Mesothelial cell of epicardium (in vitro differentiated cells): ENCODE measurements around the gene ELP5. TPM values are rescaled to one million over a fixed set of nuclear protein-coding genes. Genes with fewer than 3 reads are reported as not detected.

Experiments
- DNase-seq, 2 experiments: peaks; one replicate each; pipeline ENCODE4 v3.0.0; 2021; ENCODE audit warnings: low spot score in 2 of 2; ENCODE audit not compliant: unreplicated experiment in 2 of 2
- H3K27ac Mint-ChIP-seq: 2 replicates; pipeline ENCODE4 v1.8.0; 2021; ENCODE audit warnings: mixed read lengths
- H3K27me3 Mint-ChIP-seq: 2 replicates; pipeline ENCODE4 v1.8.0; 2021; ENCODE audit warnings: low read depth, mixed read lengths
- H3K36me3 Mint-ChIP-seq: 2 replicates; pipeline ENCODE4 v1.8.0; 2021; ENCODE audit warnings: mixed read lengths
- H3K4me1 Mint-ChIP-seq: 2 replicates; pipeline ENCODE4 v1.8.0; 2021; ENCODE audit warnings: mixed read lengths
- H3K4me3 Mint-ChIP-seq: 2 replicates; pipeline ENCODE4 v1.8.0; 2021; ENCODE audit warnings: mild to moderate bottlenecking, moderate library complexity, mixed read lengths
- H3K9me3 Mint-ChIP-seq: 2 replicates; pipeline ENCODE4 v1.8.0; 2021; ENCODE audit warnings: mixed read lengths
- total RNA-seq: library from RNA; stranded (reverse); gene quantifications from 3 replicates; pipeline ENCODE4 v1.2.1, GENCODE V29; 2021
- TF ChIP-seq, protein P1 (sequence below): fragments of 200-600 bp; sonication (generic); IDR thresholded peaks from one replicate; pipeline ENCODE4 v1.5.0; 2021; ENCODE audit warnings: antibody characterized with exemption; ENCODE audit not compliant: unreplicated experiment

ELP5 gene
- total RNA-seq, 1 donor from 2014 or later, result 37.9 TPM

DNA sequence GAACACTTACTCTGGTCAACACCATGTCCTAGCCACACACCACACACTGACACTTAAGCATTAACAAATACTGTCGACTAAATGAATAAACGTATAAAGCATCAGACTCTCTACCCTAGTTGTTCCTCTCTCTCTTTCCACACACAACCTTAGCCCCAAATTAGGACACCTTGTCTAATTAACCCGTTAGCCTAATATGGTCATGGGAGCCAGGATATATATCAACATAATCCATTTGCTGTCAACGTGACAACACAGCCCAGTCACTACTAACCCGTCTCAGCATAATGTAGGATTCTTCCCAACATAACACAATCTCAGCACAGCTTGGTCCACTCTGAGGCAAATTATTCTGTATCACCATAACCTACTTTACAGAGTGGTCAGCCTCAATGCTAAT lies 19.9 kb upstream of the ELP5 start:
- Mint-ChIP-seq H3K4me3 (peak overlapping the region; percentile 98), H3K27ac (peak overlapping the region; percentile 80), H3K27me3 (no peaks in the 10 kb centered on the region), H3K4me1 (peaks cover 27% of the 10 kb centered on the region), H3K36me3 (peaks cover 24% of the 10 kb centered on the region), H3K9me3 (no peaks in the 10 kb centered on the region)
- TF ChIP-seq, protein P1, sequence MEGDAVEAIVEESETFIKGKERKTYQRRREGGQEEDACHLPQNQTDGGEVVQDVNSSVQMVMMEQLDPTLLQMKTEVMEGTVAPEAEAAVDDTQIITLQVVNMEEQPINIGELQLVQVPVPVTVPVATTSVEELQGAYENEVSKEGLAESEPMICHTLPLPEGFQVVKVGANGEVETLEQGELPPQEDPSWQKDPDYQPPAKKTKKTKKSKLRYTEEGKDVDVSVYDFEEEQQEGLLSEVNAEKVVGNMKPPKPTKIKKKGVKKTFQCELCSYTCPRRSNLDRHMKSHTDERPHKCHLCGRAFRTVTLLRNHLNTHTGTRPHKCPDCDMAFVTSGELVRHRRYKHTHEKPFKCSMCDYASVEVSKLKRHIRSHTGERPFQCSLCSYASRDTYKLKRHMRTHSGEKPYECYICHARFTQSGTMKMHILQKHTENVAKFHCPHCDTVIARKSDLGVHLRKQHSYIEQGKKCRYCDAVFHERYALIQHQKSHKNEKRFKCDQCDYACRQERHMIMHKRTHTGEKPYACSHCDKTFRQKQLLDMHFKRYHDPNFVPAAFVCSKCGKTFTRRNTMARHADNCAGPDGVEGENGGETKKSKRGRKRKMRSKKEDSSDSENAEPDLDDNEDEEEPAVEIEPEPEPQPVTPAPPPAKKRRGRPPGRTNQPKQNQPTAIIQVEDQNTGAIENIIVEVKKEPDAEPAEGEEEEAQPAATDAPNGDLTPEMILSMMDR, result no peak
- no peak for DNase-seq

DNA sequence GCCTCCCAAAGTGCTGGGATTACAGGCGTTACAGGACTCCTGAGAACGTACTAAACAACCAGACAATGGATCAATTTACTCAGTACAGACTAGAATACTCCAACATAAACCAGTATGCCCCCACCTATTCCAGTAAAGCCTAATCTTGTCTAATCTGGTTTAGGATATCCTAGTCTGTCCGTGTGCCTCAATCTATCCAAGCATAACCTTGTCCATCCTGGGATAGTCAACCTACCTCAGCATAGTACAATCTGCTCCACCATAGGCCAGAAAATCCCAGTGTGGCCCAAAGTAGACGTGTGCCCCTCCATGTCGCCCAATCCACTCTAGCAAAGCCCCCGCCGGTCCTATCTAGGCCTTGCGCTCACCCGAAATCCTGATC lies 18.3 kb upstream of the ELP5 start:
- peaks cover 32% of the 10 kb centered on the region for H3K4me1 Mint-ChIP-seq
- H3K4me3 Mint-ChIP-seq, result peak overlapping the region; percentile 98
- TF ChIP-seq, protein P1, result no peak
- H3K9me3 Mint-ChIP-seq, result no peaks in the 10 kb centered on the region
- H3K36me3 Mint-ChIP-seq, result peaks cover 19% of the 10 kb centered on the region
- H3K27me3 Mint-ChIP-seq, result no peaks in the 10 kb centered on the region
- no peak for DNase-seq
- H3K27ac Mint-ChIP-seq, result peak overlapping the region; percentile 99

DNA sequence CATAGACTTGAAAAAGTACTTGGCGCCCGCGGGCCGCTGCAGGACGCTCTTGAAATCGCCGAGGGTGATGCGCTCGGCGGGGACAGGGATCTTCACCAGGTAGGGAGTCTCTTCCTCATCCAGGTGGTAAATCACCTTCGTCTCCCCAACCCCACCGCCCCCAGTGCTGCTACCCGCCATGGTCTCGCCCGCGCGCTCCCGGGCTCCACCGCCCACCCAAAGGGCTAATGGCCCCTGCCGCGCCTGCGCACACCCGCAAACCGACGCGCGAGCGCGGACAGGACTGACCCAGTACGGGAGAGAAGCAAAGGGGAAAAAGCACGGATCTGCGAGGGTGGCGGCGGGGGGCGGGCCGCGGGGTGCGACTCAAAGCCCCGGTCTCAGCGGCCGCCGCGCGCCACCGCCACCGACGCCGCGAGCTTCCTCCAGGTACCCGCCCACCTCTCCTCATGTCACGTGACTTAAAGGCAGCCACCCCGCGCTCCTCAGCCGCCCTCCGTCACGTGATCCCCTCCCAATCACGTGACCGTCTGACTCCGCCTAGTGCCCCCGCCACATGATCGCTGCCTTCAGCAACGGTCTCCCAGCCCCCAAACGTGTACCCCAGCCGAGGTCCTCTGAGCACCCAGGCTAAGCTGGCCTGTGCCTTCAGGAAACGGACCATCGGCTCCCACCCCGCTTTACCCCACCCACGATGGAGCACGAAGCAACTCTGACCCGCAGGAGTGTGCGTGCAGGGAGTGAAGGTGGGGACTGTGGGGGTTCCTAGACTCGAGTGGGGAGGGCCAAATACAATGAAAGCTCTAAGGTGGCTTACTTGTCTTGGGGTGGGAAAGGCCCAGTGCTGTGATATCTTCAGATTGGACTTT lies 17.7 kb upstream of the ELP5 start, which contains the start of gene DVL2:
DVL2 (minus strand) TSS at position 435 of the 869 bp plus-strand sequence; CDS start at position 180, 255 bp downstream.
- peaks cover 15% of the 10 kb centered on the region for H3K36me3 Mint-ChIP-seq
- peak within 1 kb of the TSS; percentile 98 for H3K4me3 Mint-ChIP-seq
- TF ChIP-seq, protein P1, result no peak
- DNase-seq, result peak; percentile 93 to 95
- peaks cover 32% of the 10 kb centered on the region for H3K4me1 Mint-ChIP-seq
- H3K27me3 Mint-ChIP-seq, result no peaks in the 10 kb centered on the region
- H3K27ac Mint-ChIP-seq, result peak within 1 kb of the TSS; percentile 99
- no peaks in the 10 kb centered on the region for H3K9me3 Mint-ChIP-seq

DNA sequence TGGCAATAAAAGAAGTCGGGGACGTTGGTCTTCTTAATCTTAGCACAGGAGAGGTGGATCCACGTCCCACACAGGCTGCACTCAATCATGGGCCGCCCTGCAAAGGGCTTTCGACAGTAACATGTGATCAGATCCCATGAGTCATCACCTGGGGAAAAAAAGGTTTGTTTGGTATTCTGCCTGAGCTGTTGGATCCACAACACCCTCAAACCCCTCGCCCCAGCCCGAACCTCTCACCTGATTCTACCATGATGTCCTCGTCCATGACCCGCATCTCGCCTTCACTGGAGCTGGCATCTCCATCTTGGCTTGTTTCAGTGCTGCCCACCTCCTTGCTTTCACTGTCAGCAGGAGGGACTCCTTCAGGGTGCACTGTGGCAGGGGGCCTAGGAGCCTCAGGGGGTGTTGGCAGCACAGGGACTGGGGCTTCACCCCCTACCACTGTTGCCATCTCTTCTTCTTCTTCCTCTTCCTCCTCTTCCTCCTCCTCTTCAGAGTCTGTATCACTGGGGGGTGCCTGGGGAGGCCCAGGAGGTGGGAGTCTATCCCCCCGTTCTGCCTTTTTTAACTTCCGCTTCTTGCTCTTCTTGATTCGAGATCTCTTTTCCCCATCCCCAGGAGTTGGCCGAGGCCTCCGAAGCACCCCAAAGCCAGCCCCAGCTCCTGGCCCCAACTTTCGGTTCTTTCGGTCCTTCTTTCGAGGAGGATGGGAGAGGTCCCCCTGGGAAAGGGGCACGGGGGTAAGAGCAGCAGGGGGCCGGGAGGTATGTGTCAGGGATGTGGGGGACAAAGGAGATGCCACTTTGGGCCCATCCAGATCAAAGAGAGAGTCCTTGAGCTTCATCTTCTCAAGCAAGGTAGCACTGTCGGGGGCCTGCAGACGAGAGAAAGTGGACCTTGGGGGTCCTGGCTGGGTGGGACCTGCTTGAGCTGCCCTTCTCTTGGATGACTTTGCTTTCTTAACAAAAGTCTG lies 16.0 kb upstream of the ELP5 start:
- Mint-ChIP-seq H3K27ac (peak overlapping the region; percentile 25), H3K4me1 (peaks cover 46% of the 10 kb centered on the region), H3K27me3 (no peaks in the 10 kb centered on the region), H3K9me3 (no peaks in the 10 kb centered on the region), H3K36me3 (peaks cover 16% of the 10 kb centered on the region), H3K4me3 (peak overlapping the region; percentile 98)
- TF ChIP-seq, protein P1, result no peak
- DNase-seq, result no peak

DNA sequence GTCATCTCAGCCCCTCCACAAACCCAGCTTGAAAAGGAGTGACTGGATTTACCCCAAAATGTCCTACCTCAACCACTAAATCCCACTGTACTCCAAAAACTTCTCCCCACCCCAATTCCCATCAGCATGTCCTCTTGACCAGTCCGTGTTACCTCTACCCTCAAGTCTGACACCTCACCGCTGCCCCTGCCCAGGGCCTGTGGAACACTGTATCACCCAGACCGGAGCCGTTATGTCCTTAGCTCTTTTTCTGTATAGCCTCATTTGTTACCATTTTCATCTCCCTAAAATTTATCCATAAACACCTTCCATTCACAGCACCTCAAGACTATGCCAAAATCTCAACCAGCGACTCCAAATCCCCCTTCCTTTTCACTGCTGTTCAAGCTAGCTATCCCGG lies 15.2 kb upstream of the ELP5 start:
- Mint-ChIP-seq H3K4me1 (peaks cover 54% of the 10 kb centered on the region), H3K27ac (peak overlapping the region; percentile 87), H3K9me3 (no peaks in the 10 kb centered on the region), H3K36me3 (peaks cover 20% of the 10 kb centered on the region), H3K27me3 (no peaks in the 10 kb centered on the region), H3K4me3 (peak overlapping the region; percentile 95)
- TF ChIP-seq, protein P1, result no peak
- no peak for DNase-seq
